Ureter (tissue), 1 donor: ENCODE results near the gene ACAD8. TPM values are rescaled to one million over a fixed set of nuclear protein-coding genes. Genes with fewer than 3 reads are reported as not detected.
"Not testable (repeated sequence)": the region's sequence is repeated elsewhere in the genome, so short reads cannot be mapped to it uniquely, and the experiment has no call there.

ENCODE experiments used
- DNase-seq: peaks from one replicate; pipeline ENCODE4 v3.0.0-alpha.2; 2020; ENCODE audit warnings: low spot score
- total RNA-seq: library from RNA; stranded (reverse); gene quantifications from one replicate; pipeline ENCODE4 v1.2.4, GENCODE V29; 2023
- donor health status: DM: yes; HTN: yes; CAD: no.

The ACAD8 gene
- total RNA-seq, 1 donor from 2014 or later: 31.1 TPM

DNA sequence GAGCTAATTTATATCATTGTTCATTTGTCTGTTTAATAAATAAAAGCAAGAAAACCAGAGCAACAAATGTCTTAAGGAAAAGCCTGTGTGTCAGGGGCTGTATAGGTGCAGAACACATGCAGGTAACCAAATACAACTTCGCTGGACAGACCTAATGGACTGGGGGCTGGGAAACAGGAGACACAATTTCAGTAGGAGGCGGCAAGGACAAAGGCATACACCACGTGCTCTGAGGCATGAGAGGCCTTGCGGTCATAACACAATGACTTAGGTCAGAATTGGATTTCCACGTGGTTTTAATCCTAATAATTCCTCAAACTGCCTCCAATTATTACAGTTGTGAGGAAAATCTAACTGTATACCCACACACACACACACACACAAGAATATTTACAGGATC, 14.1 kb downstream of the ACAD8 start:
- DNase-seq: no peak

DNA sequence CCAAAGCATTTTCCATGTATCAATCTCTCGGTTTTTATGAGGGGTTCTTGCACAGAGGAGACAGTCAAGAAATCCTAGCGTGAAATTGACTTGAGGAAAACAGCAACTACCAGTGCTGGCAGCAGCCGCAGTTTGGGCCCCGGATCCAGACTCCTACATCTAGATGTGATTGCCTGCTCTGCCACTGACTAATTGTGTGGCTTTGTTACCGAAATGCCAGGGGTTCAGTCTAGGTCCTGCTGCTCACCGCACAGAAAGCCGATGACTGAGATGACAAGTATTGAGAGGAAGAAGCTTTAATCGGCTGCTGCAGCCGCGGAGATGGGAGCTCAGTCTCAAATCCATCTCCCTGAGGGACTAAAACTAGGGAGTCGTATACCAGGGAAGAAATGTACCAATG, 14.6 kb downstream of the ACAD8 start:
- no peak for DNase-seq

DNA sequence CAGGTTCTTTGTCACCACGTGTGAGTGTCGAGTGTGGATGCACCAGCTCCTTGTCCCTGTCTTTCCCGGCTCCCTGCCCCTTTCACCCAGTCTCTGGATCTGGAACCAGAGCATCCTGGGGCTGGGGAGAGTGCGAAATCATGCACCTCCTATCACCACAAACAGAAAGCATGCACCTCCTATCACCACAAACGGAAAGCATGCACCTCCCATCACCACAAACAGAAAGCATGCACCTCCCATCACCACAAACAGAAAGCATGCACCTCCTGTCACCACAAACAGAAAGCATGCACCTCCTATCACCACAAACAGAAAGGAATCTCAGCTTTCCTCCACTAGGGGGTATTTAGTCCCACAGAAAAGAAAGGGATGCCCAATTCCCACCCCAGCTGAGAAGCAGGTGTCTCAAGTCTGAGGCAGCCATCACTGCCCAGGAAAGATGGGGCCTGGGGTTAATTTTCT, 16.9 kb downstream of the ACAD8 start:
- no peak for DNase-seq

DNA sequence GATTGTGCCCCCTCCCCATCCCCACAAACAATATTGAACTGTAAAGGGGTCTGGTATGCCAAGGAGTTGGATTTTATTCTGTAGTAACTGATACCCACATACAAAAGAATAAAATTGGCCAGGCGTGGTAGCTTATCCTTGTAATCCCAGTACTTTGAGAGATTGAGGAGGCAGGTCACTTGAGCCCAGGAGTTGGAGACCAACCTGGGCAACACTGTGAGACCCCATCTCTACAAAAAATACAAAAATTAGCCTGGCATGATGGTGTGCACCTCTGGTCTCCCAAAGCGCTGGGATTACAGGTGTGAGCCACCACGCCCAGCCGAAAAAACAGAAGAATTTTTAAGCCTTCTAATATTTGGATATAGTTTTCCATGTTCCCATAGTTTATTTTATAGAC, 18.6 kb downstream of the ACAD8 start:
- DNase-seq: no peak

DNA sequence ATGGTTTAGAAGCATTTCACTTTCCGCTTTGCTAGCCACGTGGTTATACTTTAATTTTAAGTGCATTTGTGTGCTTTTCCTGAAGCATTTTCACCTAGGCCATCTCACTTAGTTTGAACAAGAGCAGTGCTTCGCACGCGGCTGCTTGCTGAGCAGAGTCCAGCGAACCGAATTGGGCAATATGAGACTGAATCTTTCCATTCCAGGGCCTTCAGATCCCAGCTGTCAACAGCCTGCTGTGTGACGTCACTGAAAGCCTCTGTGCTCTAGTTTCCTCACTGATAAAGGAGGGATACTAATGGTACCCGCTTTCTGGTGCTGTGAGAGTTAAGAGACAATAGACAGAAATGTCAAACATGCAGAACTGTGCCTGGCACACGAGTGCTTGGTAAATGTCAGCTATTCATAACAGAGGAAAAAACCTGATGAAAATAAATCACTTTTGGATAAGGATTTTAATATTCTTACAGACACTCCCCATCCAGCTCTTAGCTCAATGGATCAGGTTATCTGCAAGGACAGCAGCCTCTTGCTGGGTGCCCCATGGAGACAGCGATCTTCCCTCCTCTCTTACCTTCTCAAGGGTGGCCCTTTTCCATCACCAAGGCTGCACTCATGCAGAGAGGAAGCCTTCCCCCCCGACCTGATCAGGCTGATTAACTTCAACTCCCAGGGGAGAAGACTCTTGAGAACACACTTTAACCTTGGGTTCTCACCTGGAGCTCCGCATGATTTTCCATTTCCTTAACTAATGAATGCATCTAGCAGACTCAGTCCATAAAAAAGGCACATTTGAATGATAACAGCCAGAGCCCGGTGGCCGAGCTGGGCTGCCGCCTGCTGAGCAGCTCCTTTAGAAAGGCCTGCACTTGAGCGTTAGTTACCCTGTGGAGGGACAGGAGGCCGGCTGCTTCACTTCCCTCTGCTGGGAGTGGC, 19.3 kb downstream of the ACAD8 start:
- no peak for DNase-seq

DNA sequence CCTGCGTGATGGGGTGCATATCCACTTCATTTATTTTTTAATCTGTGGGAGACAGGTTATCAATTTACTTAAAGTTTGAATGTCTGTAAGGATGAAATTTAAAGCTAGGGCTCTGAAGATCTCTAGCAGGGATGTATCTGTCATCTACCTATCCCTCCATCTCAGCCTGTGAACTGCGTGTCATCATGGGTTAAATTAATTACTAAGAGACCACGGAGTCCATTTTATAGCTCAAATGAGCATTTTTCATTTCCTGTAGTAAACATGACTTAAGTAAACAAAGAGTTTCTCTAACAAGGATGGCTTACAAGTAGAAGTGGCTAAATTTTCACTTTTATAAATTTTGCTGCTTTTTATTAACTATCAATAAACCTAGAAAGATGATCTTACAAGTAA, 19.9 kb downstream of the ACAD8 start:
- no peak for DNase-seq

DNA sequence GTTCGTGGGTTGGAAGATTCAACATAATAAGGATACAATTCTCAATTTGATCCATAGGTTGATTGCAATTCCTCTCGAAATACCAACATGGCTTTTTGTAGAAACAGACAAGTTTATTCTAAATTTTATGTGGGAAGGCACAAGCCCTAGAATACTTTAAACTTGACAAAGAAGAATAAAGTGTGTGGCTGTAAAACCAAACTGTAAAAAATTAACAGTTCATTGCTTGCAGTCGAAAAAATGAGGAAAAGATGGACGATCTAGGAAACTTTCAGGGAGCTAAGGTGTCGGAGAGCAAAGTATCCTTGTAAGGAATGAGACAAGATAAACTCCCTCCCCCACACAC, 21.8 kb downstream of the ACAD8 start:
- no peak for DNase-seq

DNA sequence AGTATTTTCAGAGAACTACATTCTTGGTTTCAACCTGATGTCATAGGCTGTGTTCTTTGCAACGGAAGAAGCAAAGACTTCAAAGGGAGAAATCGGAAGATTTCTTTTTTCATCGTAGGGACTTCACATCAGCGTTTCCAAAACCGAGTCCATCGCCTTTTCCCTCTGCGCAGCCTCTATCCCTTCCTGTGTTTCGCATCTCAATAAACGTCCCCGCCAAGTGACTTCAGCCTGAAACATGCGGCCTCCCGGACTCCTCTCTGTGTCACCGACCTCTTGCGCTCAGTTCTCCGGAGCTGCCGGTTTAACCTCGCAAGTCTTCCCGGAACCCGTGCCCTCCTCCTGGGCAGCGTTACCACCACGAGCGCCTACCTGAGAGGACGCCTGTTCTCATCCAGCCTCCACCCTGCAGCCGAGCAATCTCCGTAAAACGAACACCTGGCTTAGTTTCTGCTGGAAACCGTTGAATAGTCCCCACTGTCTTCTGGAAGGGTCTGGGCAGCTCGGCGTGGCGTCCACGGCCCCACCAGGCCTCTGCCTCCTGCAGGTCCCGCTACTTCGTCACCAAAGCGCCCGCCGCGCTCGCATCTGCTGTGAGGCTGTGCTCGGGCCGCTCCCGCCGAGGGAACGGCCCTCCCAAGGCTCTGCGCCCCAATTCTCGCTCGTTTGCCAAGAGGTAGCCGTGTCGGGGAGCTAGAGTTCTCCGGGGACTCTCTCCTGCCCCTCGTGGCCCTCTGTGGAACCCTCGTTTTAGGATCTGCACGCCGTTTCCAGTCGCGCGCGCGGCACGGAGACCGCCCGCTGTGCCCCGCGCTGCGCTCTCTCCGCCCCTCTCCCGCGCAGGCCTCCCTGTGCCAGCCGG, 22.4 kb downstream of the ACAD8 start, which contains the start of gene GLB1L3:
TSS of gene GLB1L3 (plus strand) at position 846 of the 862 bp plus-strand sequence. CDS start 362 bp downstream, outside the sequence.
- DNase-seq: peak; percentile 46

DNA sequence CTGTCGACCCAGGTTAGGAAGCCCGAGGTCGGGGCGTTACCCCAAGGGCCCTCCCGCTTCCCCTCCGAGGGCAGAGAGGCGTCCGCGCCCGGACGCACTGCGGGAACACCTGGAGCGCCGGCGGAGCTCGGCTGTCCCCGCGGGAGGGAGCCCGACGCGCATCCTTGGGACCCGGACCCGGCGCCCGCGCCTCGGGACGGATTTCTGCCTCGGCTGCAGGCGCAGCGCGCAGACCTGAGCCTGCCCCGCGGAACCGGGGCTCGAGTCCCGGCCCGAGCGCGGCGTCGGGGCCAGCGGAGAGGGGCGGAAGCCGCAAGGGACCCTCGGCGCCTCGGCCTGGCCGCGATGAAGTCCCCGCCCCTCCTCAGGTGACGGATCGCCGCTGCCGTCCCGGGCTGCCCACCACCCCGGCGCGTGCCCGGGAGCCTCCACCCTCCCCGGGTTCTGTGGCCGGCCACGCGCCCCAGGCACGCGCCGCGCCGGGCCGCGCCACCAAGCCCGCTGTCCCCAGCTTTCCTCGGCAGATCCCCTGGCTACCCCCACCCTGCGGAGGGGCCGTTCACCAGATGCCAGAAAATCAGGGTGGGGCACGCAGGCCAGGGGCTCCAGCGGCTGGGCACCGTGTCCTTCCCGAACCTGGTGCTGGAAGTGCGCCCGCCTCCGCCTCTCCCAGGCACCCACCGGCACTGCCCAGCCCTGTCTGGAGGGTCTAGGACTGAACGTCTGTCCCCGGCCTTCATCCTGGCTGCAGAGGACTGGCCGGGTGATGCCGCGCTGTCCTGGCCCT, 23.2 kb downstream of the ACAD8 start:
- peak; percentile 40 for DNase-seq

DNA sequence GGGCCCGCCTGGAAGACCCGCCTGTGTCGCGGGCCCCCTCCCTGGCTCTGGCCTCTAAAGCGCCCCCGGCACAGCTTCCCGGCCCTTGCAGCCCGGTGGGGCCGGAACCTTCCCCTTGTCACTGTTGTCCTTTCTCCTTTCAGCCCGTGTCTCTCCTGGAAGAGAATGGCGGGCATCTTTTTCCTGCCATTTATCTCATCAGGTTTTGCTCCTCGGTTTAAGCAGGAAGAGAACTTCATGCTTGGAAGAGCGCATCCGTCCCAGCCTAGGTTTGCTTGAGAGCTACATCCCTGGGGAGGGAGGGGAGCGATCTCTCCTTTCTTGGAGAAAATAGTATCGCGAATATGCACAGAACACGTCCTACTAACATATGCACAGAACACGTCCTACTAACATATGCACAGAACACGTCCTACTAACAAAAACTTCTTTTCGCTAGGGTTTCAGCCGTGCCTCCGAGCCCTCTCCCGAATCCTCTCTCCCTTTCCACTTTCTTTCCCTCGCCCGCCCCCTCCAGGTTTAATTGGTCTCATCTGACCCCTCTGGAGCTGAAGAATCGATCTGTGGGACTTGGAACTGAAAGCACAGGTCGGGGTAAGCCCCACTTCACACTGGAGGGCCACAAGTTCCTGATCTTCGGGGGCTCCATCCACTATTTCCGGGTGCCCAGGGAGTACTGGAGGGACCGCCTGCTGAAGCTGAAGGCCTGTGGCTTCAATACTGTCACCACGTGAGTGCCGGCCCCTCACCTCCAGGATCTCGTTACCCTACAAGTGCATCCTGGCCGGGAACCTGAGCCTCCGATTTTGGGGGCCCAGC, 24.0 kb downstream of the ACAD8 start:
- peak; percentile 31 for DNase-seq

DNA sequence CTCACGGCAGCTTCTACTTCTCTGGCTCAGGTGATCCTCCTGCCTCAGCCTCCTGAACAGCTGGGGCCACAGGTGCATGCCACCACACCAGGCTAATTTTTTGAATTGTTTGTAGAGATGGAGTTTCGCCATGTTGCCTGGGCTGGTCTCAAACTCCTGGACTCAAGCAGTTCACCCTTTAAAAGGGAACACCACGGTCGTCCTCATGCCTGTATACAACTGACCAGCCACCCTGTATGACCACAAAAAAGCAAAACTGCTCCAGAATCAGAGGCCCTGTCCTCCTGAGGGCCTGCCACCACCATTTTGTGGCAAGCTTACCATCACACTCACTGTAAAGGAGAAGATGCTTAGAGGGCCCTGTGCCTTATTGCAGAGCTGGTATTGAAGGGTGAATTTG, 25.0 kb downstream of the ACAD8 start:
- peak; percentile 17 for DNase-seq

DNA sequence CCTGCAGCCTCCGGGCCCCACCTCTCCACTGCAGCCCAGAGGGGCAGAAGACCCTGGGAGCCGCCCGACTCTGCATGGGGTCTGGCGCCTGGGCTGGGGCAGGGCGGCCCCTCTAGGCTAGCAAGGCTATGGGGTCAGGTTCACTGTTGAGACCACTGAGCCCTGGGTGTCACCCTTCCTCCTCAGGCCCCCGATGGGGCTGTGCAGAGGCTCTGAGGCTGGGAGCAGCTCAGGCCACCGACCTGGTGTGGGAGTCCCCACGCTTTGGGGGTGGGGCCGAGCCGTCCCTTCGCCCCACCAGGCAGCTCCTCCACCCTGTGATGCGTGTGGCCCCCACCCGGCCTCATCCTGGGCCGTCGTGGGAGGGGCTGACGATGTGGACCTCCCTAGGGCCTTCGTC, 28.3 kb downstream of the ACAD8 start:
- not testable (repeated sequence) for DNase-seq

DNA sequence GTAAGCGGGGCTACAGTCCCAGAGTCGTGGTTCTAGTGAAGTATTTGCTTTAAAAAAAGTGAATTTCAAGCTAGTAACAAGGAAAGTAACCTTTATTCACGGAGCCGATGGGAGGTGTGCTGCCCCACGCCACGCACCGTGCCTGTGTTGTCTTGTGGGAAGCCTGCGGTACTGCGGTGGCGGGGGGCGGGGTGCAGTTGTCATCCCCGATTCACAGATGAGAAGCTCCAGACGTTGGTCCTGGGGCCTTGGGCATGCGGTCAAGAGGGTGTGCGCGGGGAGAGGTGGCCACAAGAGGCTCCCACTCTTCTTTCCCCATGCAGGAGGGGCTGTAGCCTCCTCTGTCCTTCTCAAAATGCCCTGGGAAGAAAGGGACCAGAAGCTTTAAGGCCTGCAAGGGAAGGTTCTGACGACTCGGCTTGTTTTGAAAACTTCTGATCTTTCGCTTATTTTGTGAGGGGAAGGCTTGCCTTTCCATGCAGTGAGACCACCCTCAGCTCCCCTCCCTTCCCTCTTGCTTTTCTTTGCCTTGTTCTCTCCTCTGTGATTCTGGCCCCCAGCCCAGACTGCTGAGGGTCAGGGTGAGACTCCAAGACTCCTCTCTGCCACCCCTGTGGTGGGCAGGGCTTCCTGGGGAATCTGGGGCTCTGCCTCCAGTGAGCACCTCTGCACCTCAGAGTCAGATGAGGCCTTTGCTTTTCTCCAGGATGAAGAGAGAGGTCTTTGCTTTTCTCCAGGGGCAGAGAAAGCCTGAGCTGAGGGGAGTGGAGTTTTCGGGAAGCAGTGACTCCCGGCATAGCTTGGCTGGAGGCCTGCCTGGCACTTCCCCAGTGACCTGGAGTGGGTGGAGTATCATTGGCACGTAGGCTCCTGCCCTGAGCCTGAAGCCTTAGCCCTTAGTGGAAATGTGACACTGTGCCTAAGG, 29.0 kb downstream of the ACAD8 start:
- no peak for DNase-seq

DNA sequence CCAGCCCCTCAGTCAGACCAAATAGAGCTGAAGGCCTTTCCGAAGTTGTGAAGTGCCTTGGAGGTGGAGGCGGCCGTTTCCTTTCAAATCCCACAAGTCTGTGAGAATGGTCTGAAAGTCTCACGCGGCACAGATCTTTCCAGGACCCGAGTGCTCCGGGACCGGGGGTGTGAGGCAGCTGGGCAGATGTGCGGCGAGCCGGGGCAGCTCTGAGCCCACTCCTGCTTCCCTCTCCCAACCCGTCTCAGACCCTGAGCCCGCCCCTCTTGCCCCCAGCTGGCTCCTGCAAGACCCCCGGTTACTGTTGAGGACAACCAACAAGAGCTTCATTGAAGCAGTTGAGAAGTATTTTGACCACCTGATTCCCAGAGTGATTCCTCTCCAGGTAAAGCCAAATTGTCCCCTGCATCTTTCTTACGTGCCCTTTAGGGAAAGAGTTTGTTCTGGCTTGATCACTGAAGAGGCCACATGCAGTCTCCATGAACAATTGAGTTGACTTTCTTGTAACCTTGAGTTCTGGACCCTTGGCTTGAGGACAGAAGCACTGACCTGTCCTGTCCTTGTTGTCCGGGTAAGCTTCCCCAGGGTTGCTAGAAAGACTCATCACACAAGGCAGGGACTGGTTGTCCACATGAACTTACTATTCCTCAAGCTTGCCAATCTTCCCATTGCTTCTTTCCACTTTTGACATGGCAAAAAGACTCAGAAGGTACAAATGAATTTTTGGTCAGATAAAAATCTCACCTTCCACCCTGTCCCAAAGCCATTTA, 30.3 kb downstream of the ACAD8 start:
- no peak for DNase-seq

DNA sequence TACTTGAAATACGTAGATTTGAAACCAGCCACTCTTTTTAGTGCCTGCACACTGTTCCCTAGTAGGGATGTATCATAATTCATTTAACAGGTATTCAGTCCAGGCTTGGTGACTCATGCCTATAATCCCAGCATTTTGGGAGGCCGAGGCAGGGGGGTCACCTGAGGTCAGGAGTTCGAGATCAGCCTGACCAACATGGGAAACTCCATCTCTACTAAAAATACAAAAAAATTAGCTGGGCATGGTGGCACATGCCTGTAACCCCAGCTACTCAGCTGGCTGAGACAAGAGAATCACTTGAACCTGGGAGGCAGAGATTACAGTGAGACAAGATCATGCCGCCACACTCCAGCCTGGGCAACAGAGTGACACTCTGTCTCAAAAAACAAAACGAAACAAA, 31.0 kb downstream of the ACAD8 start:
- not testable (repeated sequence) for DNase-seq

DNA sequence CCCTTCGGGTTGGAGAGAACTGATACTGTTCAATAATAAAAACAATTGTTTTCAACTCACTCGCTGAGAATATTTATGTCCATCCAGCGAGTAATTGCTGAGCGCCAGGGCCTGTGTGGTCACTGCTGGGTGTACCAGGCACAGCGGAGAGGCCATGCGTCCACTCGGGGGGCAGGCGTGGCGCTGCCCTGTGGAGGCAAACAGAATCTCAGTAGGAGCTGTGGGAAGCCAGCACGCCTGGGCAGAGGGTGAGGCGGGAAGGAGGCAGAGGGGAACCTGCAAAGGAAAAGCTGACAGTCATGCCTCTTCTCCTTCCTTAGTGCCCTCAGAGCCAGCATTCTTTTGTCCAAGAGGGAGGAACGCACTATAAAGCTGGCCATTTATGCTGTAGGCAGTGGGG, 34.2 kb downstream of the ACAD8 start:
- DNase-seq: no peak

DNA sequence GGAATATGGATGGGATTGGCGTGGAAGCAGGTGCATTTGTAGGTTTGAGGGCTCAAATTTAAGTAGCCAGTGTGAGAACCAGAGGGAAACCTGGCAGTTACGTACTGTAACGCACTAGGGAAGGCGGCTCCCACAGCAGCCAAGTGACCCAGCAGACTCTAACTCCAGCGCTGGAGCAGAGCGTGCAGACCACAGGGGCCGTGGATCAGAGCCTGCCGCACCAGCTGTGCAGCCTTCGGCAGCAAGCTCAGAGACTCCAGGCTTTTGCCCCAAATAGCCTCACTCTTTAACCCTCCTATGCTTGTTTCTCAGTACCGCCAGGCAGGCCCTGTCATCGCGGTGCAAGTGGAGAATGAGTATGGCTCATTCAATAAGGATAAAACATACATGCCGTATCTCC, 35.1 kb downstream of the ACAD8 start:
- no peak for DNase-seq

DNA sequence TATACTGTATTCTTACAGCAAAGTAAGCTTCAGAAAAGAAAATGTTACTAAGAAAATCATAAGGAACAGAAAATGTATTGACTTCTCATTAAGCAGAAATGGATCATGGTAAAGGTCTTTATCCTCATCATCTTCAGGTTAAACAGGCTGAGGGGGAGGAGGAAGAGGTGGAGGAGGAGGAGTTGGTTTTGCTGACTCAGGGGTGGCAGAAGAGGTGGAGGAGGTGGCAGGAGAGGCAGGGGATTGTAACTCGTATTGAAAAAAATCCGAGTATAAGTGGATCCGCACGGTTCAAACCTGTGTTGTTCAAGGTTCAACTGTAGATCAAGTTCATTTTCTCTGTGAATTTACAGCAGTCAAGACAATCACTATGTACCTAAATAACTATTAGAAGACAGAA, 35.8 kb downstream of the ACAD8 start:
- DNase-seq: peak; percentile 22

DNA sequence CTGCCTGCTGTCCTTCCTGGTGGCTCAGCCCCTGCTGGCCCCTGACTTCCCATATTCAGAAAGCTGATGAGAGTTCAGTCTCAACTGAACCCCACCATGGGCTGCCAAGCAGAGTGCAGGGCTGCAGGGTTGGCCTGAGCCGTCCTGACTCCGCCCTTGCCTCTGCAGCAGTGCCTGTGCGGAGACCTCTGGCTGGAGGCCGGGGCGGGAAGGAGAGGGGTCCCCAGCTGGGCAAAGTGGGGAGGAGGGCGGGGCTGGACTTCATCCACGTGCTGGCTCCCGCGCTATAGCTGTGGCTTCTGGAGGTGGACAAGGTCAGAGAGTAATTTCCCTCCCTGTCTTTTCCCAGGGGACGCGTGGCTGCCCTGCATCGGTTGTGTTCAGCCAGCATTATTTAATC, 36.4 kb downstream of the ACAD8 start:
- no peak for DNase-seq
